H9 (cell line): ENCODE data around the gene NOLC1. TPM values are rescaled to one million over a fixed set of nuclear protein-coding genes. Genes with fewer than 3 reads are reported as not detected.
A peak's percentile ranks its signal among the peaks of the same experiment; 100 is the strongest.

Experiments
- DNase-seq: peaks from one replicate; pipeline ENCODE4 v3.0.0-alpha.2; 2017
- H2AFZ ChIP-seq: one replicate; pipeline ENCODE4 v1.6.1; 2013; ENCODE audit warnings: mild to moderate bottlenecking, low read length, control low read depth, moderate library complexity
- H2AK5ac ChIP-seq: 2 replicates; pipeline ENCODE4 v1.6.1; 2013; ENCODE audit warnings: low read length, control low read depth, mixed read lengths; ENCODE audit not compliant: insufficient read length
- H2BK120ac ChIP-seq: one replicate; pipeline ENCODE4 v1.6.1; 2013; ENCODE audit warnings: low read depth, mild to moderate bottlenecking, low read length, control low read depth, inconsistent platforms; ENCODE audit not compliant: poor library complexity, severe bottlenecking
- H2BK12ac ChIP-seq: 2 replicates; pipeline ENCODE4 v1.6.1; 2013; ENCODE audit warnings: low read length, control low read depth, mixed read lengths, low read depth; ENCODE audit not compliant: insufficient read length
- H2BK15ac ChIP-seq: 2 replicates; pipeline ENCODE4 v1.6.1; 2013; ENCODE audit warnings: low read depth, low read length, control low read depth
- H2BK20ac ChIP-seq: one replicate; pipeline ENCODE4 v1.6.1; 2013; ENCODE audit warnings: low read depth, mild to moderate bottlenecking, low read length, control low read depth, inconsistent platforms; ENCODE audit not compliant: poor library complexity, severe bottlenecking
- H2BK5ac ChIP-seq: 2 replicates; pipeline ENCODE4 v1.6.1; 2013; ENCODE audit warnings: low read length, control low read depth, mixed read lengths; ENCODE audit not compliant: insufficient read length
- H3K14ac ChIP-seq: 2 replicates; pipeline ENCODE4 v1.6.1; 2013; ENCODE audit warnings: low read length, control low read depth; ENCODE audit not compliant: insufficient read depth
- H3K18ac ChIP-seq: 2 replicates; pipeline ENCODE4 v1.6.1; 2013; ENCODE audit warnings: low read depth, mild to moderate bottlenecking, mixed read lengths, low read length, control low read depth; ENCODE audit not compliant: insufficient read length
- H3K23ac ChIP-seq: 2 replicates; pipeline ENCODE4 v1.6.1; 2013; ENCODE audit warnings: low read length, control low read depth, mixed read lengths, low read depth; ENCODE audit not compliant: insufficient read length
- H3K23me2 ChIP-seq: 2 replicates; pipeline ENCODE4 v1.6.1; 2013; ENCODE audit warnings: low read depth, mild to moderate bottlenecking, mixed read lengths, low read length, control low read depth; ENCODE audit not compliant: insufficient read length, poor library complexity, severe bottlenecking
- H3K27ac ChIP-seq: 2 replicates; pipeline ENCODE4 v1.5.1; 2013; ENCODE audit warnings: low read length, control low read depth, mixed read lengths, low read depth; ENCODE audit not compliant: insufficient read length
- H3K27me3 ChIP-seq: 2 replicates; pipeline ENCODE4 v1.6.1; 2013; ENCODE audit warnings: low read length, control low read depth, inconsistent platforms; ENCODE audit not compliant: insufficient read depth
- H3K4ac ChIP-seq: 2 replicates; pipeline ENCODE4 v1.6.1; 2013; ENCODE audit warnings: low read depth, mild to moderate bottlenecking, control low read depth, inconsistent platforms, low read length, moderate library complexity
- H3K4me1 ChIP-seq: 2 replicates; pipeline ENCODE4 v1.6.1; 2013; ENCODE audit warnings: low read length, control low read depth, inconsistent platforms; ENCODE audit not compliant: insufficient read depth
- H3K4me2 ChIP-seq: 2 replicates; pipeline ENCODE4 v1.6.1; 2013; ENCODE audit warnings: low read length, control low read depth, mixed read lengths; ENCODE audit not compliant: insufficient read length, insufficient read depth
- H3K56ac ChIP-seq: 2 replicates; pipeline ENCODE4 v1.6.1; 2013; ENCODE audit warnings: low read depth, mild to moderate bottlenecking, mixed read lengths, low read length, control low read depth; ENCODE audit not compliant: insufficient read length
- H3K79me1 ChIP-seq: 2 replicates; pipeline ENCODE4 v1.6.1; 2013; ENCODE audit warnings: low read depth, mild to moderate bottlenecking, moderate library complexity, low read length, control low read depth, inconsistent platforms; ENCODE audit not compliant: insufficient read depth, poor library complexity, severe bottlenecking
- H3K79me2 ChIP-seq: 2 replicates; pipeline ENCODE4 v1.6.1; 2013; ENCODE audit warnings: low read length, control low read depth, inconsistent platforms; ENCODE audit not compliant: insufficient read depth
- H3K9ac ChIP-seq: 2 replicates; pipeline ENCODE4 v1.6.1; 2013; ENCODE audit warnings: low read length, control low read depth, mixed read lengths; ENCODE audit not compliant: insufficient read length; ENCODE audit errors: extremely low read depth
- H3K9me3 ChIP-seq: one replicate; pipeline ENCODE4 v1.6.1; 2013; ENCODE audit warnings: low read depth, low read length, inconsistent platforms; ENCODE audit not compliant: control insufficient read depth
- H3T11ph ChIP-seq: one replicate; pipeline ENCODE4 v1.6.1; 2013; ENCODE audit warnings: mild to moderate bottlenecking, low read length, control low read depth, inconsistent platforms
- H4K20me1 ChIP-seq: one replicate; pipeline ENCODE4 v1.6.1; 2013; ENCODE audit not compliant: control insufficient read depth, insufficient read length, insufficient read depth
- H4K5ac ChIP-seq: 2 replicates; pipeline ENCODE4 v1.6.1; 2013; ENCODE audit warnings: low read depth, mild to moderate bottlenecking, mixed read lengths, low read length, control low read depth; ENCODE audit not compliant: insufficient read length
- H4K8ac ChIP-seq: replicated peaks from 2 replicates; pipeline ENCODE4 v1.6.1; 2013; ENCODE audit warnings: low read length, control low read depth, mixed read lengths, low read depth; ENCODE audit not compliant: insufficient read length
- H4K91ac ChIP-seq: 2 replicates; pipeline ENCODE4 v1.6.1; 2013; ENCODE audit warnings: low read depth, mild to moderate bottlenecking, moderate library complexity, mixed read lengths, low read length, control low read depth; ENCODE audit not compliant: insufficient read length
- H3K27ac Mint-ChIP-seq, 3 experiments: 2 replicates in 2 of 3; 3 replicates in 1 of 3; pipeline ENCODE4 v1.8.0; 2020 to 2021; ENCODE audit warnings: mixed read lengths in 3 of 3, mild to moderate bottlenecking in 1 of 3, moderate library complexity in 1 of 3
- H3K27me3 Mint-ChIP-seq: 2 replicates; pipeline ENCODE4 v1.8.0; 2021; ENCODE audit warnings: low read depth, mild to moderate bottlenecking, moderate library complexity, mixed read lengths
- H3K36me3 Mint-ChIP-seq, 3 experiments: 2 replicates in 2 of 3; 3 replicates in 1 of 3; pipeline ENCODE4 v1.8.0; 2020 to 2021; ENCODE audit warnings: low read depth in 3 of 3, mixed read lengths in 3 of 3; ENCODE audit not compliant: insufficient read depth in 1 of 3
- H3K4me1 Mint-ChIP-seq, 2 experiments: 2 replicates each; pipeline ENCODE4 v1.8.0; 2020; ENCODE audit warnings: mixed read lengths in 2 of 2
- H3K4me3 Mint-ChIP-seq, 2 experiments: 2 replicates in 1 of 2; 3 replicates in 1 of 2; pipeline ENCODE4 v1.8.0; 2020 to 2021; ENCODE audit warnings: mild to moderate bottlenecking in 2 of 2, mixed read lengths in 2 of 2, moderate library complexity in 1 of 2
- H3K9me3 Mint-ChIP-seq, 2 experiments: 2 replicates in 1 of 2; 3 replicates in 1 of 2; pipeline ENCODE4 v1.8.0; 2020; ENCODE audit warnings: mild to moderate bottlenecking in 2 of 2, mixed read lengths in 2 of 2, moderate library complexity in 1 of 2
- CTCF ChIP-seq: fragments of 200-600 bp; sonication (generic); conservative IDR thresholded peaks from 3 replicates; pipeline ENCODE4 v1.8.0; 2021; ENCODE audit warnings: antibody characterized with exemption, mild to moderate bottlenecking
- WGBS: extraction: QIAGEN DNeasy Blood & Tissue Kit; methylation state at CpG from one replicate; pipeline ENCODE4 v1.1.7; 2013; ENCODE audit warnings: missing lambda C conversion rate, low lambda C conversion rate, mixed read lengths; ENCODE audit not compliant: insufficient read length; ENCODE audit errors: extremely low coverage; 5-methylcytosine and 5-hydroxymethylcytosine counted together
- total RNA-seq: library from RNA; stranded (reverse); gene quantifications from 2 replicates; pipeline ENCODE4 v1.2.1, GENCODE V29; 2021

Gene NOLC1
- total RNA-seq, 1 experiment from 2014 or later = 171 TPM

GRCh38 chr10:102154466-102155116, 2.4 kb downstream of the NOLC1 start:
- Histone ChIP-seq H2BK20ac (no peak overlapping the region), H3K23me2 (peaks cover 5% of the 10 kb centered on the region), H2BK120ac (no peak overlapping the region), H4K91ac (no peak overlapping the region), H4K20me1 (no peaks in the 10 kb centered on the region), H3K9ac (no peak overlapping the region), H3K27ac (no peak overlapping the region), H3K27me3 (no peaks in the 10 kb centered on the region), H2AFZ (no peak overlapping the region), H3K9me3 (no peaks in the 10 kb centered on the region), H3K18ac (no peak overlapping the region), H3K79me2 (peaks cover 30% of the 10 kb centered on the region), H3K23ac (no peak overlapping the region), H2BK5ac (no peak overlapping the region), H3T11ph (no peak overlapping the region), H4K8ac (no peak overlapping the region), H2AK5ac (no peak overlapping the region), H4K5ac (no peak overlapping the region), H3K56ac (no peak overlapping the region), H3K79me1 (peaks cover 7% of the 10 kb centered on the region), H3K14ac (no peak overlapping the region), H2BK12ac (no peak overlapping the region), H2BK15ac (no peak overlapping the region), H3K4me1 (peaks cover 2% of the 10 kb centered on the region; the same call in 1 of the 2 replicates), H3K4me2 (no peak overlapping the region), H3K4ac (no peak overlapping the region)
- H3K4me3 Mint-ChIP-seq = peak overlapping the region; percentile 51 to 68
- DNase-seq = no peak
- WGBS = no CpG with 5 or more reads among the region's 11 CpGs
- H3K9me3 Mint-ChIP-seq = no peaks in the 10 kb centered on the region; a peak in 1 of 5 replicates
- peaks cover 54 to 90% (median 74%) of the 10 kb centered on the region in 3 experiments for H3K36me3 Mint-ChIP-seq
- peak overlapping the region in 2 of 3 experiments; percentile 64 to 70; a peak in 3 of 7 replicates for H3K27ac Mint-ChIP-seq
- H3K27me3 Mint-ChIP-seq = no peaks in the 10 kb centered on the region
- no peak for TF ChIP-seq CTCF
- H3K4me1 Mint-ChIP-seq = peaks cover 18 to 19% of the 10 kb centered on the region in 2 experiments
